GM19351 (cell line): ENCODE measurements around the gene RBM18.

ENCODE experiments used
- ATAC-seq: cut with Tn5 transposase; IDR thresholded peaks from one replicate; pipeline ENCODE4 v1.9.1; 2021; ENCODE audit warnings: mild to moderate bottlenecking, moderate library complexity; ENCODE audit not compliant: unreplicated experiment

RBM18 gene

DNA sequence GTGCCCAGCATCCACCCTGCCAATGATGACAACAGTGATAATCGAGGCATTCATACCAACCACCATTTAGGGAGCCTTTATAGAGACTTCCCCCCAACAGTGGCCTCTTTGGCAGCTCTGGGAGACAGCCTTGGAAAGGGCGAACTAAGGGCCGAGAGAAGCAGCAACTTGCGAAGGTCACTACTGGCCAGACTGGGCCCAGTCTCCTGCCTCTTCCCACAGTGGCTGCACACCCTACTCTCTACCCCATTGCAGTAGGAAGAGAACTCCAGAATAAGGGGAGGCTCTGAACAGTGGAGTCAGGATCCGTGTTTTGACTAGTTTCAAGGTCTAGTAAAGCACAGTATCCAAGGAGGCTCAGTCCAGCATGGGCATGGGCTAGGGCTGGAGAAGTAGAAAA is 41.2 kb downstream of the RBM18 start:
- no peak for ATAC-seq

DNA sequence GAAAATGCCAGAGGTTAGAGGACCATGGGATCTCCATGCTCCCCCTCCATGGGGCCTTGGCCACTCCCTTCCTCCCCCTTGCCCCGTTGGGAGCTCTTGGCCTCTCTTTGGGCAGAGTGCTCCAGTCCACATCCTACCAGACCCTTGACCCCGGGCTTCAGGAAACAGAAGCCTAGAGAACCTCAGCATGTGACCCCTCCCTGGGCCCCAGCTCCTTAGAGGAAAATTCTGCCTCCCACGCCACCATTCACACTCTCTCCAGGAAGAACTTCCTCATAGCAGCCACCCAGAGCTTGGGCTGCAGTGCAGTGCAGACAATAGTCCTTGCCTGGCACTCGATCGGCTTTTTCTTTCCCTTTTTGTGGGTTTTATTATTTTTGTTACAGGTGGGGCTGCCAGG is 41.8 kb downstream of the RBM18 start:
- ATAC-seq: no peak

- ATAC-seq: no peak
Measured at GRCh38 chr9:122221183-122221811, 43.3 kb downstream of the RBM18 start.

- ATAC-seq: no peak
Measured at GRCh38 chr9:122220673-122221182, 43.9 kb downstream of the RBM18 start.

- no peak for ATAC-seq
Measured at GRCh38 chr9:122219856-122220672, 44.6 kb downstream of the RBM18 start.

GRCh38 chr9:122218935-122219855 is 45.4 kb downstream of the RBM18 start:
- no peak for ATAC-seq

DNA sequence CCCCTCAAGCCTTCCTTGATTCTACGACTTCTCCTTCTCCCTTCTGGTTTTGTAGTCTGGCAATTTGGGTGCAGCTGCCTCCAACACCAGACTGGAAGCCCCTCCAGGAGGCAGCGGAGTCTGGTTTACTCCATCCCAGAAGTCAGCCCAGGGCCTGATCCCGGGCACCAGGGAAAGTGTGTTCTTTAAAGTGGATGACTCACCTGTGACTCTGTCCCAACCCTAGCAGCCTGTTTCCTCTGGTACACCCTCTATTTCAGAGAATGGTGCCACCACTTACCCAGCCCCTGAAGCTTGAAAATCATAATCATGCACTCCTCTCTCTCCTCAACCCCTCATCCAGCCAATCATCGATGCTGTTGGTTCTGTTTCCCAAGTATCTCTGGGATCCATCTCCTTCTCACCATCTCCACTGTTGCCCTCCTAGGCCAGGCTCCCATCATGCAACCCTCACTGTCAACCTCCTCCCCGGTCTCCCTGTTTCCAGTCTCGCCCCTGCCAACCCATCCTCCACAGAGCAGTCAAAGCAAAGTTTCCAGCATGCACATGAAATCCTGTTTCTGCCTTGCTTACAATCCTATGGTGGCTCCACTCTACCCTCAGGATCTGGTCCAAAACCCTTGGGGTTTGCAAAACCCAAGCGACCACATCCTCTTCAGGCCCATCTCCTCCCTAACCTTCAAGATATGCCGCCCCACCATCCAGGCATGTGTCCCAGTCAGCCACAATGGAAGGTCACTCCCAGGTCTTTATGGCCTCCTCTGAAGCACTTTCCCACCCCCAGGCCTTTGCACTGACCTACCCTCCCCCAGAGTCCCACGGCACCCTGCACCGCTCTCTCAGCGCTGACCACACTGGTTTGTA is 46.3 kb downstream of the RBM18 start:
- ATAC-seq: no peak

DNA sequence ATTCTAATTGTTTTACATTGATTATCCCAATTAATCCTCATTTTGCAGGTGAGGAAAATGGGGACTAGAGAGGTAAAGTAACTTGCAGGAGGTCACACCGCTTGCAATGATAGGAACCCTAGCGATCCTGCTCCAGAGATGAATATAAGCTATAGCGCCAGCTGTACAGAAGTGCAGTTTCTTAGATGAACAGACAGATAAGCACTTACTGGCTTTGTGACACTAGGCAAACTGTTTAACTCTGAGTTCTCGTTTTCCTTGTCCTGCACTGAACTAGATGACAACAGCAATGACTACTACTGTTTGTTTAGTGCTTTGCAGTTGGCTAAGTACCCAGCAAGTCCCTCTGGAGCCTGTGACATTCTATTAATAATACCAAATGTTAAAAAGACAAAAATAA is 47.0 kb downstream of the RBM18 start:
- no peak for ATAC-seq

- no peak for ATAC-seq
Measured at GRCh38 chr9:122216798-122217418, 47.7 kb downstream of the RBM18 start.

GRCh38 chr9:122216138-122216797 is 48.4 kb downstream of the RBM18 start:
- ATAC-seq: no peak

GRCh38 chr9:122215663-122216062 is 49.0 kb downstream of the RBM18 start:
- ATAC-seq: no peak

DNA sequence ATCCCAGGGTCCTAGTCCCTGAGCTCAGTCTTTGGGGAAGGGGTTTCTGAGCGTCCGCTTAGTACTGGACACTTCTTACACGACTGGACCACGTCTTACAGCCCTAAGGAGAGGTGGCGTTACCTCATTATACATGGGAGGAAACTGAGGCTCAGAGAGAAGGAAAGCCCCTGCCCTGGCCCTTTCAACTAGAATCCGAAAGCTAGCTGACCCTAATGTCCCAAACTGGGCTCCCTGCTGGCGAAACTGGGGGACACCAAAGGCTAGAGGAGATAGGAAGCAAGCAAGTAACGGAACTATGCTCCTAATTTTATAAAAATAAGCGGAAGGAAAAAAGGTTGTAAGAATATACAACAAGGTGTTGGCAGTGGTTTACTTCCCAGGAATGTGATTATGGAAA is 50.1 kb downstream of the RBM18 start:
- ATAC-seq: no peak

- peak; percentile 73 for ATAC-seq
Measured at GRCh38 chr9:122213589-122214413, 50.8 kb downstream of the RBM18 start.

DNA sequence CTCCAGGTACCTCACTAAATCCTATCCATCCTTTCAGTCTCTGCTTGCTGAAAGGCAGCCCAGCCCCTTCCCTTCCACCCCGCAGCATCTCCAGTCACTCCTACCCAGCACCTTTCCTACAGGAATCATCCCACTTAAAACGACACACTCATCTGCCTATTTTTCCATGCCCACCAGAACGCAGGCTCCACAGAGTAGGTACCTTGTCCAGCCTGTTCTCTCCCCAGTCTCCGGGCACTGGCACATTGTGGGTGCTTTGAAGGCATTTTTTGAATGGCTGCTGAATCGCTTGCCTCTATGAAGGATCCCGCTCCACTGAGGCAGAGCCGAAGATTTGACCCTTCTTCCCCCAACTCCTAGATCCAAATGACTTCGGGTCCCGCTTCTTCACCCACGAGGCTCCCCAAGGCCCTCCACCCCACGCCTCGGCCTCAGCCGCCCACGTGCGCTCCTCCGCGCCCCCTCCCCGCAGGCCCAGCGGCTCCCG is 51.5 kb downstream of the RBM18 start:
- no peak for ATAC-seq

GRCh38 chr9:122212473-122213004 is 52.1 kb downstream of the RBM18 start:
- no peak for ATAC-seq

DNA sequence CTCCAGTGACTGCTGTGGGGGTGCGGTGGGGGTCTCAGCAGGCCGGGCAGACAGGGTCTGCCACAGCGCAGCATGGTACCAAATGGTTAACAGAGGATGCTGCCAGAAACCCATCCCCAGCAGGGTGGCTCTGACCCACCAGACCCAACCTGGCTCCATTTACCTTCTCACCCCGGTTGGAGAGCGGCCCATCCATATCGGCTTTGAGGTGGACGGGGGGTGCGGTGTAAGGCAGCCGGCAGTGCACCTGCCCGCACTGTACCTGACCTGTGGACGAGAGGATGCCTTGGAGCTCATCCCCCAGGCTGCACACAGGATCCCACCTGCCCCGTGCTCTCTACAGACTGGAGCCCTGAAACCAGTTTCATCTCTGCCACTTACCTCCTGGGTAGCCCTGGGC is 55.2 kb downstream of the RBM18 start:
- ATAC-seq: no peak

- no peak for ATAC-seq
Measured at GRCh38 chr9:122207096-122207495, 57.5 kb downstream of the RBM18 start.
